ENCODE measurements around the gene SNX5.

GRCh38 chr20:17948442-17948841 is 20.2 kb downstream of the SNX5 start:
- no peak for TF ChIP-seq POLR2A (IDR thresholded peaks at IDR 0.05; ENCODE audit: borderline replicate concordance, extremely low read depth, insufficient read depth, insufficient read length)
- no peak for TF ChIP-seq CTCF (IDR thresholded peaks at IDR 0.05 in 2 of 3, conservative IDR thresholded peaks at IDR 0.05 in 1 of 3; ENCODE audit: borderline replicate concordance in 1 of 3, insufficient read depth in 1 of 3, low read depth in 2 of 3, low read length in 2 of 3)
- no peak for TF ChIP-seq EZH2phosphoT487 (IDR thresholded peaks at IDR 0.05; ENCODE audit: borderline replicate concordance)
- TF ChIP-seq JUND (IDR thresholded peaks at IDR 0.05): no peak
- TF ChIP-seq SP1 (IDR thresholded peaks at IDR 0.05; ENCODE audit: low read depth): no peak
- no peak for TF ChIP-seq EZH2 (IDR thresholded peaks at IDR 0.05)
- no peak for TF ChIP-seq ATF3 (IDR thresholded peaks at IDR 0.05)

Data from HCT116 (cell line).